HepG2 (cell line): ENCODE measurements around the gene SHROOM1. TPM values are rescaled to one million over a fixed set of nuclear protein-coding genes. Genes with fewer than 3 reads are reported as not detected.

ENCODE experiments used
- ARID5B ChIP-seq: IDR thresholded peaks from 2 replicates; pipeline ENCODE4 v1.4.0; 2020; ENCODE audit warnings: mild to moderate bottlenecking, missing genetic modification reagents
- FOXA3 ChIP-seq: IDR thresholded peaks from 2 replicates; pipeline ENCODE4 v1.6.1; 2016; ENCODE audit warnings: missing genetic modification reagents, missing compliant biosample characterization
- HNF1B ChIP-seq: sonication (generic); formaldehyde crosslinking; IDR thresholded peaks from 2 replicates; pipeline ENCODE4 v1.5.1; 2020; ENCODE audit warnings: mild to moderate bottlenecking, moderate library complexity, missing genetic modification reagents
- JUN ChIP-seq: sonication (generic); formaldehyde crosslinking; IDR thresholded peaks from 2 replicates; pipeline ENCODE4 v1.4.0; 2020; ENCODE audit warnings: mild to moderate bottlenecking, missing genetic modification reagents
- NAIF1 ChIP-seq: sonication (generic); formaldehyde crosslinking; IDR thresholded peaks from 2 replicates; pipeline ENCODE4 v1.5.0; 2020; ENCODE audit warnings: mild to moderate bottlenecking, missing genetic modification reagents, borderline replicate concordance
- NCOA2 ChIP-seq: sonication (generic); formaldehyde crosslinking; IDR thresholded peaks from 2 replicates; pipeline ENCODE4 v1.8.0; 2022; ENCODE audit warnings: inconsistent platforms
- NFE2 ChIP-seq: sonication (generic); formaldehyde crosslinking; IDR thresholded peaks from 2 replicates; pipeline ENCODE4 v1.4.0; 2020; ENCODE audit warnings: missing genetic modification reagents
- NONO ChIP-seq, 2 experiments: fragments of 450-650 bp in 1 of 2; sonication (generic) in 1 of 2; formaldehyde crosslinking in 1 of 2; IDR thresholded peaks in 1 of 2; conservative IDR thresholded peaks in 1 of 2; 2 replicates each; pipeline versions ENCODE4 v1.6.1 to v1.8.0; 2017 to 2022; ENCODE audit warnings: mild to moderate bottlenecking in 1 of 2, missing genetic modification reagents in 1 of 2, moderate library complexity in 1 of 2
- PRMT3 ChIP-seq: sonication (generic); formaldehyde crosslinking; IDR thresholded peaks from 2 replicates; pipeline ENCODE4 v1.8.1; 2022; ENCODE audit warnings: low read depth, mild to moderate bottlenecking, moderate library complexity, missing genetic modification reagents, borderline replicate concordance
- PTBP1 ChIP-seq: fragments of 200-400 bp; formaldehyde crosslinking; IDR thresholded peaks from 2 replicates; pipeline ENCODE4 v1.6.1; 2018; ENCODE audit warnings: low read length, low read depth; ENCODE audit not compliant: poor library complexity, severe bottlenecking
- RARA ChIP-seq: IDR thresholded peaks from 2 replicates; pipeline ENCODE4 v1.6.1; 2016; ENCODE audit warnings: missing genetic modification reagents, missing compliant biosample characterization
- SALL2 ChIP-seq: sonication (generic); formaldehyde crosslinking; IDR thresholded peaks from 2 replicates; pipeline ENCODE4 v1.8.1; 2023; ENCODE audit warnings: mild to moderate bottlenecking, missing genetic modification reagents, inconsistent platforms
- SP5 ChIP-seq: IDR thresholded peaks from 2 replicates; pipeline ENCODE4 v1.6.1; 2016; ENCODE audit warnings: low read depth, borderline replicate concordance
- SYNCRIP ChIP-seq: fragments of 200-400 bp; formaldehyde crosslinking; IDR thresholded peaks from 2 replicates; pipeline ENCODE4 v1.6.1; 2018; ENCODE audit warnings: mild to moderate bottlenecking, low read depth, low read length; ENCODE audit not compliant: insufficient read depth
- YEATS4 ChIP-seq: sonication (generic); formaldehyde crosslinking; IDR thresholded peaks from 2 replicates; pipeline ENCODE4 v1.4.0; 2020; ENCODE audit warnings: missing genetic modification reagents, borderline replicate concordance
- ZBTB3 ChIP-seq: sonication (generic); formaldehyde crosslinking; IDR thresholded peaks from 2 replicates; pipeline ENCODE4 v1.4.0; 2020; ENCODE audit warnings: low read depth, mild to moderate bottlenecking, moderate library complexity, missing genetic modification reagents, borderline replicate concordance
- ZNF747 ChIP-seq: sonication (generic); formaldehyde crosslinking; IDR thresholded peaks from 2 replicates; pipeline ENCODE4 v1.8.1; 2023; ENCODE audit warnings: missing genetic modification reagents, mild to moderate bottlenecking, borderline replicate concordance
- ZNF761 ChIP-seq: sonication (generic); formaldehyde crosslinking; conservative IDR thresholded peaks from 2 replicates; pipeline ENCODE4 v1.4.0; 2020; ENCODE audit warnings: mild to moderate bottlenecking, missing genetic modification reagents
- ZNF83 ChIP-seq: sonication (generic); formaldehyde crosslinking; IDR thresholded peaks from 2 replicates; pipeline ENCODE4 v1.4.0; 2020; ENCODE audit warnings: missing genetic modification reagents, mild to moderate bottlenecking, borderline replicate concordance
- ZSCAN22 ChIP-seq: sonication (generic); formaldehyde crosslinking; IDR thresholded peaks from 2 replicates; pipeline ENCODE4 v1.4.0; 2020; ENCODE audit warnings: mild to moderate bottlenecking, missing genetic modification reagents
- polyA plus RNA-seq, 8 experiments: library from polyadenylated mRNA; depleted of rRNA in 3 of 8; stranded (reverse) in 7 of 8; unstranded in 1 of 8; fragments of >200 nt; fragmentation: Illumina TruSeq in 4 of 8; extraction: Trizol in 4 of 8; gene quantifications; 2 replicates each; pipeline versions ENCODE4 v1.2.1 to v1.2.3, GENCODE V29; 2011 to 2016; ENCODE audit warnings: low read depth in 4 of 8, missing spikeins in 1 of 8, mixed read lengths in 1 of 8; ENCODE audit not compliant: insufficient read depth in 1 of 8
- total RNA-seq, 5 experiments: library from RNA; depleted of rRNA; stranded (reverse); fragments of >200 nt; fragmentation: Illumina TruSeq; extraction: Trizol; gene quantifications; 2 replicates each; pipeline ENCODE4 v1.2.3, GENCODE V29; 2016; ENCODE audit warnings: low read depth in 1 of 5
- TF ChIP-seq, protein P1 (sequence below): sonication (generic); formaldehyde crosslinking; conservative IDR thresholded peaks from 2 replicates; pipeline ENCODE4 v1.4.0; 2020; ENCODE audit warnings: missing genetic modification reagents
- TF ChIP-seq, protein P2 (sequence below): sonication (generic); formaldehyde crosslinking; IDR thresholded peaks from 2 replicates; pipeline ENCODE4 v1.5.0; 2020; ENCODE audit warnings: mild to moderate bottlenecking, missing genetic modification reagents

Gene SHROOM1
- total and polyA plus RNA-seq, 2 of the 13 experiments (the other 11 are each of a cell fraction or from before 2014, with no cell fraction given), result 18.2 to 25.7 TPM

DNA sequence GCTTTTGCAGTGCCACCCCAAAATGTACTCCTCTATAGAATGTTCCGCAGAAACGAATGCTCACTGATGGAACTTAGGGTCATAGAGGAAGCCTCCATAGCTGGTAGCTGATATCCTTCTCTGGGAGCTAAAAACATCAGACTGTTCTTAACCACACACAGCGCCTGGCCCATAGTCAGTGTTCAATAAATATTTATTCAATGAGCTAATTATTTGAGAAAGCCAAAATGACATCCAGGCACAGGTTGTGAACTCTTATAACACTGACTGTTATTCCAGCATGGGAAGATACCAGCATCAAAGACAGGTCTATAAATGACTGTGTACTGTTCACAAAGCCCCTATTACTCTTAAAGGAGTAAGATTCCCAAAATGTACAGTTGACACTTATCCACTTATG is 22.9 kb upstream of the SHROOM1 start (continued):
- no peak for TF ChIP-seq NFE2
- no peak for TF ChIP-seq PTBP1
- TF ChIP-seq, protein P1, sequence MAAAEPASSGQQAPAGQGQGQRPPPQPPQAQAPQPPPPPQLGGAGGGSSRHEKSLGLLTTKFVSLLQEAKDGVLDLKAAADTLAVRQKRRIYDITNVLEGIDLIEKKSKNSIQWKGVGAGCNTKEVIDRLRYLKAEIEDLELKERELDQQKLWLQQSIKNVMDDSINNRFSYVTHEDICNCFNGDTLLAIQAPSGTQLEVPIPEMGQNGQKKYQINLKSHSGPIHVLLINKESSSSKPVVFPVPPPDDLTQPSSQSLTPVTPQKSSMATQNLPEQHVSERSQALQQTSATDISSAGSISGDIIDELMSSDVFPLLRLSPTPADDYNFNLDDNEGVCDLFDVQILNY (CRISPR knock-in tag), result no peak
- TF ChIP-seq, protein P2, sequence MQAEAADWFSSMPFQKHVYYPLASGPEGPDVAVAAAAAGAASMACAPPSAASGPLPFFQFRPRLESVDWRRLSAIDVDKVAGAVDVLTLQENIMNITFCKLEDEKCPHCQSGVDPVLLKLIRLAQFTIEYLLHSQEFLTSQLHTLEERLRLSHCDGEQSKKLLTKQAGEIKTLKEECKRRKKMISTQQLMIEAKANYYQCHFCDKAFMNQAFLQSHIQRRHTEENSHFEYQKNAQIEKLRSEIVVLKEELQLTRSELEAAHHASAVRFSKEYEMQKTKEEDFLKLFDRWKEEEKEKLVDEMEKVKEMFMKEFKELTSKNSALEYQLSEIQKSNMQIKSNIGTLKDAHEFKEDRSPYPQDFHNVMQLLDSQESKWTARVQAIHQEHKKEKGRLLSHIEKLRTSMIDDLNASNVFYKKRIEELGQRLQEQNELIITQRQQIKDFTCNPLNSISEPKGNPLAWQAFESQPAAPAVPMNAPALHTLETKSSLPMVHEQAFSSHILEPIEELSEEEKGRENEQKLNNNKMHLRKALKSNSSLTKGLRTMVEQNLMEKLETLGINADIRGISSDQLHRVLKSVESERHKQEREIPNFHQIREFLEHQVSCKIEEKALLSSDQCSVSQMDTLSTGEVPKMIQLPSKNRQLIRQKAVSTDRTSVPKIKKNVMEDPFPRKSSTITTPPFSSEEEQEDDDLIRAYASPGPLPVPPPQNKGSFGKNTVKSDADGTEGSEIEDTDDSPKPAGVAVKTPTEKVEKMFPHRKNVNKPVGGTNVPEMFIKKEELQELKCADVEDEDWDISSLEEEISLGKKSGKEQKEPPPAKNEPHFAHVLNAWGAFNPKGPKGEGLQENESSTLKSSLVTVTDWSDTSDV (CRISPR knock-in tag), result no peak
- TF ChIP-seq HNF1B (CRISPR knock-in tag), result no peak
- TF ChIP-seq NONO (IDR thresholded peaks at IDR 0.05), result no peak
- TF ChIP-seq NONO (CRISPR knock-in tag; conservative IDR thresholded peaks at IDR 0.05), result no peak
- TF ChIP-seq PRMT3, result no peak
- no peak for TF ChIP-seq ZBTB3
- peak; percentile 34; the same call in 1 of the 2 replicates for TF ChIP-seq NCOA2 (CRISPR knock-in tag)
- no peak for TF ChIP-seq ZNF761 (CRISPR knock-in tag)
- TF ChIP-seq ZNF83 (CRISPR knock-in tag), result no peak
- TF ChIP-seq SP5, result no peak
- TF ChIP-seq JUN (CRISPR knock-in tag), result 0 out of 2 replicates have a peak, but pooled peaks have one; percentile 35
- peak; percentile 37; the same call in 1 of the 2 replicates for TF ChIP-seq FOXA3 (CRISPR knock-in tag)
- TF ChIP-seq ZNF747 (CRISPR knock-in tag), result no peak
- no peak for TF ChIP-seq YEATS4 (CRISPR knock-in tag)
- peak; percentile 46; the same call in 1 of the 2 replicates for TF ChIP-seq RARA (CRISPR knock-in tag)
- TF ChIP-seq SYNCRIP, result no peak
- no peak for TF ChIP-seq ZSCAN22 (CRISPR knock-in tag)
- no peak for TF ChIP-seq NAIF1 (CRISPR knock-in tag)
- peak; percentile 44; the same call in 1 of the 2 replicates for TF ChIP-seq ARID5B (CRISPR knock-in tag)
- TF ChIP-seq SALL2 (CRISPR knock-in tag), result no peak
